Mammary epithelial cell (primary cell): ENCODE results near the gene FOXA2.

Experiments used
- EZH2 ChIP-seq: IDR thresholded peaks from 2 replicates; pipeline ENCODE4 v1.6.1; 2012; ENCODE audit warnings: low read length, inconsistent platforms, borderline replicate concordance
- TF ChIP-seq, protein P1 (sequence below), 2 donors: IDR thresholded peaks in 1 of 2; conservative IDR thresholded peaks in 1 of 2; 2 replicates each; pipeline ENCODE4 v1.5.1; 2011 to 2012; ENCODE audit warnings: inconsistent platforms in 2 of 2, low read length in 2 of 2, mild to moderate bottlenecking in 2 of 2, control low read depth in 1 of 2, low read depth in 1 of 2; ENCODE audit not compliant: insufficient read depth in 1 of 2; ENCODE audit errors: extremely low read depth in 1 of 2

GRCh38 chr20:22629927-22630326 is 45.6 kb upstream of the FOXA2 start:
- TF ChIP-seq, protein P1, sequence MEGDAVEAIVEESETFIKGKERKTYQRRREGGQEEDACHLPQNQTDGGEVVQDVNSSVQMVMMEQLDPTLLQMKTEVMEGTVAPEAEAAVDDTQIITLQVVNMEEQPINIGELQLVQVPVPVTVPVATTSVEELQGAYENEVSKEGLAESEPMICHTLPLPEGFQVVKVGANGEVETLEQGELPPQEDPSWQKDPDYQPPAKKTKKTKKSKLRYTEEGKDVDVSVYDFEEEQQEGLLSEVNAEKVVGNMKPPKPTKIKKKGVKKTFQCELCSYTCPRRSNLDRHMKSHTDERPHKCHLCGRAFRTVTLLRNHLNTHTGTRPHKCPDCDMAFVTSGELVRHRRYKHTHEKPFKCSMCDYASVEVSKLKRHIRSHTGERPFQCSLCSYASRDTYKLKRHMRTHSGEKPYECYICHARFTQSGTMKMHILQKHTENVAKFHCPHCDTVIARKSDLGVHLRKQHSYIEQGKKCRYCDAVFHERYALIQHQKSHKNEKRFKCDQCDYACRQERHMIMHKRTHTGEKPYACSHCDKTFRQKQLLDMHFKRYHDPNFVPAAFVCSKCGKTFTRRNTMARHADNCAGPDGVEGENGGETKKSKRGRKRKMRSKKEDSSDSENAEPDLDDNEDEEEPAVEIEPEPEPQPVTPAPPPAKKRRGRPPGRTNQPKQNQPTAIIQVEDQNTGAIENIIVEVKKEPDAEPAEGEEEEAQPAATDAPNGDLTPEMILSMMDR (conservative IDR thresholded peaks at IDR 0.05 in 1 of 2, IDR thresholded peaks at IDR 0.05 in 1 of 2; ENCODE audit: extremely low read depth in 1 of 2, insufficient read depth in 1 of 2, low read depth in 1 of 2, low read length in 2 of 2): no peak
- TF ChIP-seq EZH2: no peak
